Brain microvascular endothelial cell (primary cell): ENCODE data around the gene PLPP7.
"Not testable (repeated sequence)": the region's sequence is repeated elsewhere in the genome, so short reads cannot be mapped to it uniquely, and the experiment has no call there.

Experiments used
- DNase-seq: peaks from one replicate; pipeline ENCODE4 v3.0.0-alpha.2; 2020
- H3K27ac ChIP-seq: fragments of 250-450 bp; sonication (Bioruptor Pico); 2 replicates; pipeline ENCODE4 v1.5.1; 2020; ENCODE audit warnings: mild to moderate bottlenecking, moderate library complexity
- H3K27me3 ChIP-seq: fragments of 250-450 bp; sonication (Bioruptor Pico); replicated peaks from 2 replicates; pipeline ENCODE4 v1.5.1; 2020; ENCODE audit warnings: mild to moderate bottlenecking
- H3K36me3 ChIP-seq: fragments of 250-450 bp; sonication (Bioruptor Pico); replicated peaks from 2 replicates; pipeline ENCODE4 v1.5.1; 2020; ENCODE audit warnings: mild to moderate bottlenecking
- H3K4me3 ChIP-seq: 2 replicates; pipeline ENCODE4 v1.5.1; 2011; ENCODE audit warnings: low read depth, mild to moderate bottlenecking, control low read depth, low read length, moderate library complexity
- in situ Hi-C: cut with HindIII; loops from 2 replicates; pipeline ENCODE4 v1.10.0; 2017; ENCODE audit warnings: low sequenced_read_pairs, low pct_ligation_motif_present
- TF ChIP-seq, protein P1 (sequence below): IDR thresholded peaks from 2 replicates; pipeline ENCODE4 v1.5.1; 2011; ENCODE audit warnings: low read depth, mild to moderate bottlenecking, moderate library complexity, low read length, control low read depth, inconsistent platforms; ENCODE audit errors: missing control alignments

Gene PLPP7

DNA sequence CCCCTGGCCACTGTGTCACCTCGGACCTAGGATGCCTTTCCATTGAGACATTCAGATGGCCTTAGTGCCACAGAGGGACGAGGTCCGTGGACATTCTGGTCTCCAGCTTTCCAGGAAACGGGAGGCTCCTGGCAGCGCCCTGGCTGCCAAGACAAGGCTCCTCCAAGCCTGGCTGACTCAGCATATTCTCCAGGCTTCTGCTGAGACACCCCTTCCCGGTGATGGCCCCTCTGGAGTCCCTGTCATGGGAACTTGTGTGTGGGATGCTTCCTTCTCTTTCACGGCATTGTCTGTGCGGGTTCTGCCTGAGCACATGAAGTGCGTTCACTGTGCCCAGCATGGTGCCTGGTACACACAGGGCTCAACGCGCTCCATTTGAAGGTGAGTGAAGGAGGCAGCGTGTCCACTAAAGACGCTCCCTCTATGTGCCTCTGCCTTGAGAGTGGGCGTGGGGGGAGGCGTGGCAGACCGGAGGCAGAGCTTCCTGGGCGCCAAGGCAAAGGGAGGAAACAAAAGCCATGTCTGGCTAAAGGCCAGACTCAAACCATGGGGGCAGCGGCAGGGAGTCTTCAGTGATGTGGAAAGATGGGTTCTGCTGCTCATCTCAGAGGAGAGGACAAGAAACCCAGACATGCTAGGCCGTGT lies 58.0 kb downstream of the PLPP7 start:
- H3K27ac ChIP-seq: no peak overlapping the region
- H3K4me3 ChIP-seq: no peak overlapping the region
- DNase-seq: no peak
- no peaks in the 10 kb centered on the region for H3K36me3 ChIP-seq
- in situ Hi-C loops: no loop called here
- TF ChIP-seq, protein P1, sequence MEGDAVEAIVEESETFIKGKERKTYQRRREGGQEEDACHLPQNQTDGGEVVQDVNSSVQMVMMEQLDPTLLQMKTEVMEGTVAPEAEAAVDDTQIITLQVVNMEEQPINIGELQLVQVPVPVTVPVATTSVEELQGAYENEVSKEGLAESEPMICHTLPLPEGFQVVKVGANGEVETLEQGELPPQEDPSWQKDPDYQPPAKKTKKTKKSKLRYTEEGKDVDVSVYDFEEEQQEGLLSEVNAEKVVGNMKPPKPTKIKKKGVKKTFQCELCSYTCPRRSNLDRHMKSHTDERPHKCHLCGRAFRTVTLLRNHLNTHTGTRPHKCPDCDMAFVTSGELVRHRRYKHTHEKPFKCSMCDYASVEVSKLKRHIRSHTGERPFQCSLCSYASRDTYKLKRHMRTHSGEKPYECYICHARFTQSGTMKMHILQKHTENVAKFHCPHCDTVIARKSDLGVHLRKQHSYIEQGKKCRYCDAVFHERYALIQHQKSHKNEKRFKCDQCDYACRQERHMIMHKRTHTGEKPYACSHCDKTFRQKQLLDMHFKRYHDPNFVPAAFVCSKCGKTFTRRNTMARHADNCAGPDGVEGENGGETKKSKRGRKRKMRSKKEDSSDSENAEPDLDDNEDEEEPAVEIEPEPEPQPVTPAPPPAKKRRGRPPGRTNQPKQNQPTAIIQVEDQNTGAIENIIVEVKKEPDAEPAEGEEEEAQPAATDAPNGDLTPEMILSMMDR: no peak
- H3K27me3 ChIP-seq: peaks cover 3% of the 10 kb centered on the region

DNA sequence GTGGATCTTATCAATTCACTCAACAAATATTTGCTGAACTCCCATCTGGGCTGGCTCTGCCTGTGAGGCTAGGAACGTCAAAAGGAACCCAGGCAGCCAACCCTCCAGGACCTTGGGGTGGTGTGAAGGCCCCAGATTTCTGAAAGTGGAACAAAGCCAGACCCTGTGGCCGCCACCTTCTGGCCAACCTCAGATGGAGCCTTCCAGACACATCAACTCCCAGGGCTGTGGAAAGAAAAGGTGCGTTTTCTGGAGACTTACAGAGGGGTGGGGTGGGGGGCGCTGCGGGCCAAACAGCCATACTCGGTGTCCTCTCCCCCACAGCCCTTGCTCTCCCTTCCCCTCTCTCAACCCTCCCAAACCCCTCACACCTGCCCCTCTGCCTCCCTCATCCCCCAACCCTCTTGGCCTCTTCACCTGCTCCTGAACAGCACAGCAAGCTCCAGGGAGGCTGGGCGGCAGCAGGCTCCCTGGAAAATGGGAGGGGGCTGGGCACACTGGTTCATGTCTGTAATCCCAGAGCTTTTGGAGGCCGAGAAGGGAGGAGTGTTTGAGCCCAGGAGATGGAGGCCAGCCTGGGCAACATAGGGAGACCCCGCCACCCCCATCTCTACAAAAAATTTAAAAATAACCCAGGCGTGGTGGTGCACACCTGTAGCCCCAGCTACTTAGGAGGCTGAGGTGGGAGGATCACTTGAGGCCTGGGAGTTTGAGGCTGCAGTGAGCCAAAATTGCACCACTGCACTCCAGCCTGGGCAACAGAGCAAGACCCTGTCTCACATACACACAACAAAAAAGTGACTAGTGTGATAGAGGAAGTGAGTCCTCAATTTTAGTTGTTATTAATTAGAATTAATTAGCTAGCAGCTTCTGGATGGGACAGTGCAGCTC lies 59.4 kb downstream of the PLPP7 start:
- no peak overlapping the region for H3K4me3 ChIP-seq
- no peaks in the 10 kb centered on the region for H3K27me3 ChIP-seq
- no peak overlapping the region for H3K27ac ChIP-seq
- in situ Hi-C loops: no loop called here
- TF ChIP-seq, protein P1: peak; percentile 47
- H3K36me3 ChIP-seq: no peaks in the 10 kb centered on the region
- no peak for DNase-seq

DNA sequence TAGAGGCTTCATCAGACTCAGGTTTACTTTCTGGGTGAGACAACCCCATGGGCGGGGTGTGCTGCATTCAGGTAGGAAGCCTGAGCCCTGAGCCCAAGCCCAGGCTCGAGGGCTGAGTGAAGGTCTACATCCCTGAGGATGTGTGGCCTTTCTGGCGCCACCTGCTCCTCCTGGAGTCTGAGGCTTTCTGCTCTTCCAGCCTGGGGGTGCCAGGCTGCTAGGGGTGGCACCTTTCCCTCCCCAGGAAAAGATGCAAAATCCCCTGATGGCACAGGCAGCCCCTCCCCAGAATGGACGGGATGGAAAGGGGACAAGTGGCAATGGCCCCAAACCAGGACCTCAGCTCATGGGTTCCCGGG lies 60.0 kb downstream of the PLPP7 start:
- no peak overlapping the region for H3K27ac ChIP-seq
- H3K36me3 ChIP-seq: no peaks in the 10 kb centered on the region
- in situ Hi-C loops: no loop called here
- no peaks in the 10 kb centered on the region for H3K27me3 ChIP-seq
- no peak for DNase-seq
- H3K4me3 ChIP-seq: no peak overlapping the region
- TF ChIP-seq, protein P1: no peak

DNA sequence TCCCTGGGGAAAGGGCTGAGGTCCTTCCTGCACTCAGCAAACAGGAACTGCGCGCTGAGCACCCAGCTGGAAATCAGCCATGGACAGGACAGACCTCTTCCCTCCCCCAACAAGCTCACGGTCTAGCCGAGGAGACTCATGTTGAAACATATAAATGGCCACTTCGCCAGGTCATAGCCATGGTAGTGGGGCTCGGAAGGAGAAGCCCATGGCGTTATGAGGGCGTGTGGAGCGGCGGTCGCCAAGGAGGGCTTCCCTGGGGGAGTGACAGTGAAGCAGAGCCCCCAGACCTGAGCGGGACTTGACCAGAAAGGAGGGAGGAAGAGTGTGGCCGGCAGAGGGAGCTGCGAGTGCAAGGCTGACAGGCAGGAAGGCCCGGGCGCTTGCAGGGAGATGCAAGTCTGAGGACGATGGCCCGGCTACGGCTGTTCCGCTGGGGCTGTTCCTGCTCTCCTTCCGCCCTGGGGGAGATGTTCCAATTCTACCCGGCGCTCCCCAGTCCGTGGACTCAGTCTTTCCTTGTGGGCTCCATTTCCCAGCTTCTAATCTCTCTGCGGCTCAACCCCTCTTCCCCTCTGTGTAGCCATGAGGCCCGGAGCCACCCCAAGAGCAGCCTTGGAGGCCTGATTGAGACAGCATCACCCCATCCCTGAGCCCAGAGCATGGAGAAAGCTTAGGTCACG lies 60.5 kb downstream of the PLPP7 start:
- Histone ChIP-seq H3K27me3 (no peaks in the 10 kb centered on the region), H3K27ac (no peak overlapping the region)
- TF ChIP-seq, protein P1: peak; percentile 95

DNA sequence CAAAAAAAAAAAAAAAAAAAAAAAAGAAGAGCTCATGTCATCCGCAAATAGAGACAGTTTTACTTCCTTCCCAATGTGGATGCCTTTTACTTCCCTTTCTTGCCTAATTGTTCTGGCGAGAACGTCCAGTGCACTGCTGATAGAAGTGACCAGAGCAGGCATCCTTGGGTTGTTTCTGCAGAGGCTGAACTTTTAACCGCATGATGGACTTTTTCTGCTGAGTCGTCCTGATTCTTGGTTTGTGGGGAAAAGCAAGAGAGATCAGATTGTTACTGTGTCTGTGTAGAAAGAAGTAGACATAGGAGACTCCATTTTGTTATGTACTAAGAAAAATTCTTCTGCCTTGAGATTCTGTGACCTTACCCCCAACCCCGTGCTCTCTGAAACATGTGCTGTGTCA lies 67.0 kb downstream of the PLPP7 start:
- H3K36me3 ChIP-seq, H3K4me3 ChIP-seq, in situ Hi-C loops, H3K27me3 ChIP-seq, DNase-seq, H3K27ac ChIP-seq: not testable (repeated sequence)

More for the DNA sequence above, 60.5 kb downstream of the PLPP7 start:
- peak; percentile 71 for DNase-seq
- H3K4me3 ChIP-seq: peak overlapping the region; percentile 36
- in situ Hi-C loops: no loop called here
- no peaks in the 10 kb centered on the region for H3K36me3 ChIP-seq

DNA sequence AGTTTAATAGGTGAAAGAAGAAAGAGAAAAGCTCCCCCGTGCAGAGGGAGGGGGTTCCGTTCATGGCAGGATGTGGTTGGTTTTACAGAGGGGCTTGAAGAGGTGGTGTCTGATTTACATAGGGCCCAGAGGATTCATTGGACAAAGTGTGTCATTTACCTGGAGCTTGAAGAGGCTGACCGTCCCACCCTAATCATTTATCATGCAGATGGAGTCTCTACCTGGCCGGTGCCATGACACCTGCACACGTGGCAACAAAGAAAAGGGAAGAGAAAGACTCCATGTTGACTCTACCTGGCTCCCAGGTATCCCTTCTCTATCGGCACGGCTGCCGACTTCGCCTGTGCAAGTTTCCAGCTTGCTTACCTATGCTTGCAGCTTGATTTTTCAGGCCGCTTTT lies 69.0 kb downstream of the PLPP7 start:
- no peak for DNase-seq
- Histone ChIP-seq H3K4me3 (no peak overlapping the region), H3K27ac (no peak overlapping the region), H3K36me3 (no peaks in the 10 kb centered on the region), H3K27me3 (no peaks in the 10 kb centered on the region)
- TF ChIP-seq, protein P1: no peak
- in situ Hi-C loops: no loop called here
